Left renal cortex interstitium (tissue), 4 donors: ENCODE results near the gene KCNAB2. TPM values are rescaled to one million over a fixed set of nuclear protein-coding genes. Genes with fewer than 3 reads are reported as not detected.

Source experiments
- DNase-seq, 4 donors: peaks; one replicate each; pipeline ENCODE4 v3.0.0-alpha.2; 2013; ENCODE audit warnings: low read depth in 4 of 4, low spot score in 2 of 4, missing footprints in 1 of 4
- polyA plus RNA-seq, 4 donors: library from polyadenylated mRNA; unstranded; fragments of 120-200 nt; gene quantifications; one replicate each; pipeline ENCODE4 v1.2.1, GENCODE V29; 2013; ENCODE audit not compliant: insufficient read length in 4 of 4

The KCNAB2 gene
- 1 to 10 TPM; 4.4 to 5.5 (median 5.0) TPM for polyA plus RNA-seq

DNA sequence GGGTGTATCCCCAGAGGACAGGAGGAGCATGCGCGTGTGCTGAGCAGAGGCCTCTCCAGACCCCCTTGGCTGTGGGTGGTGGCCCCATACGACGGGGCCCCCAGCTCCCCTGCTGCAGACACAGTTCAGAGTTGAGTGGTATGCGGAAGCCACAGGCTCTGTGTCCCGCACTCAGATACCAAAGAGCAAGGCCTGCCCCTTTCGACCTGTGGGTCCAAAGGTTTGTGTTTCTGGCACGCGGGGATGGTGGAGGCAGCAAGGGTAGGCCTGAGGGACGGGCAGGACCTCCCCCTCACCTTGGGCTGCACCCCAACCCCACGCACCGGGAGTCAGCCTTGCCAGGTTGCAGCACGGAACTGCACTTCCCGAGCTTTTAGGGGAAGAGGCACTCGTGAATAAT, at the start of gene KCNAB2:
Gene KCNAB2, plus strand, starts transcription at position 328 of the 400 bp plus-strand sequence. CDS start 5,649 bp downstream, outside the sequence.
- DNase-seq = no peak

DNA sequence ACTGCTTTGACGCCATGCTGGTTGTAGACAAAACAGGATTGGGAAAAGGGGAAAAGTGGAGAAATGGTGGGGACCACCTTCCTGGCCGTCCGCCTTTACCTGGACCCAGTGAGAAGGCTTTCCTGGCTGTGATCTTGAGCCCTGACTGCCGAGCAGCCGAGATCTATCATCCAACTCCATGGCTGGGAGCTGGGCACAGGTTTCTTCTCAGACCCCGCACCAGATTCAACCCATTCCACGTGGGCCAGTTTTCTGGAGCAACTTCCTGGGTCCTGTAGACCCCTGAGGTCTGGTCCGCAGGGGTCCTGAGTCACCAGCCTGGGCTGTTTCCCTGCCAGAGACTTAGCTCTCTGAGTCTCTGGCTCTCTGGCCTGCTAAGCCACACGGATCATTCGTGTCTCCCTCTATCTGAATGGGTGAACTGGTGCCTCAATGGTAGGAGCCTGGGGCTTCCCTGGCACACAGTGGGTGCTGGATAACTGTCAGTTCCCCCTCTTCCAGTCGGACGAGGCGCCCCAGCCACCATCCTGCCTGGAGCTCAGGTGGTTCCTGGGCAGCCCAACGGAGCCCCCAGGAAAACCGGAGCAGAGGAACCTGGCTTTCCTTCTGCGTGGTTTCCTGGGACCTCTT, 48.9 kb upstream of the KCNAB2 start:
- no peak for DNase-seq

- no peak for DNase-seq
These were observed 48.4 kb upstream of the KCNAB2 start for GRCh38 chr1:5997316-5997715.

DNA sequence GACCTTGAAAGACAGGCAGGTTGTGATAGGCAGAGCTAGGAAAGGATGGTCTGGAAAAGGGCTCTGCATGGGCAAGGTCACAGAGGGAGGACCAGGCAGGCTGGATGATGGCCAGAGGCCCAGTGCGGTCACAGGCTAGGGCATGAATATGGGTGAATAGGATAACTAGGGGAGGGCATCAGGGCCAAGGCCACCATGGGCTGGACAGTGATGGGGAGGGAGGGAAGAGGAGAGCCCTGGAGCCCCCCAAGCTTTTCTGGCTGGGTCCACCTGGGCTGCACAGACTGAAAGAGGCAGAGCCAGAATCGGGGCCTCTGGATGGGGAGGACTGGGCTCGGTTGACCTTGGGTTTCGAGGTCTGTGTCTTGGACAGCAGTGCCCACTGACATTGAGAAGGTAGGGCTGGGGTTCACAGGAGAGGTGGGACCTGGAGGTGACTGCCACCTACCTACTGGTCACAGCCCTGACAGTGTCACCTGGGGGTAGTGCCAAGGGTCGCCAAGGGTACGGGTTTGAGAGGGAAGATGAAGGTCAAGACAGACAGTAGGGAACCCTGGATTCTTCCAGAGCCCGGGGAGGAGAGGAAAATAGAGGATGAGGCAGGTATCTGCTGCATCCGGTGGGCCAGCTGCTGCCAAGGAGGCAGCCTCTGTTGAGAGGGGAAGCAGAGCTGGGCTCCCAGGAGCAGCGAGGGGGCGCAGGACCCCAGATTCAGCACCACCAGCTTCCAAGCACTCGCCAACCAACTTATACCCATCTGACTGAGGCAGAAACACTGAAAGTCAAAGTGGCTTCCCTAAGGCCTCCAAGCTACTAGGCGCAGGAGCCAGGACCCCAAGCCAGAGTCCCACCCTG, 47.4 kb upstream of the KCNAB2 start:
- no peak for DNase-seq

- no peak for DNase-seq
These were observed 46.8 kb upstream of the KCNAB2 start for GRCh38 chr1:5998906-5999301.

- no peak for DNase-seq
These were observed 45.8 kb upstream of the KCNAB2 start for GRCh38 chr1:5999711-6000443.

DNA sequence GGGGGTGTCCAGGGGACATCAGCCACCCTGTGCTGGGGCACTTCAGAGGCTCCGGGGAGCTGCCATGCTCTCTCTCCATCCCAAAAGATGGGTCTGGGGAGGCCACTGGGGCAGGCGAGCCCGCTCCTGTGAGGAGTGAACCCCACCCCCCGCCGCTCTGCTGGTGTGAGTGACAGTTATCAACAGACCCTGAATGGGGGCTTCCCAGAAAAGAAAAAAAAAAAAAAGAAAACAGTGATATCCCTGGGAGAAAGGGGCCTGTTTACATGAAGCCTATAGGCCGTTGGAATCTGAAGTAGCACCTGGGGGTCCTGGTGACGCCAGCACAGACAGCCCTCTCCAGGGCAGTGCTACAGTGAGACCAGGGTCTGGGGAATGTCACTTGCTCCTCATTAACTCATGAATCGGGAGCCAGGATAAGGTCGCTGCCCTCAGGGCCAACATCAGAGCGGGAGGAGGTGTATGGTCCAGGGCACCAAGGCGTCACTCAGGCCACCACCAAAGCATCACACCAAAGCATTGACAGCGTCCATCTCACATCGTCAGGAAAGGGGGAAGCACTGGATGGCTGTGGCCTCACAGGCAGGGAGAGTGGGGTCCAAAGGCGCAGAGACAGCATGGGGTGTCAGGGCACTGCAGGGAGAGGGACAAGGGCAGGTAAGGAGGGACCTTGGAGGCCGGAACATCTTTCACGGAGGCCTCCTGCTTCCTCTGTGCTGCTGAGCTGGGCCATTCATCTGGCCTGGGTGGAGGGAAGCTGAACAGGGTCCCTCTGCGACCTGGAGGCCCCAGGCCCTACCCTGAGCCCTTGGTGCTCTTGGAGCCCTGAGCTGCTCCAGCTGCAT, 45.0 kb upstream of the KCNAB2 start:
- DNase-seq = no peak

DNA sequence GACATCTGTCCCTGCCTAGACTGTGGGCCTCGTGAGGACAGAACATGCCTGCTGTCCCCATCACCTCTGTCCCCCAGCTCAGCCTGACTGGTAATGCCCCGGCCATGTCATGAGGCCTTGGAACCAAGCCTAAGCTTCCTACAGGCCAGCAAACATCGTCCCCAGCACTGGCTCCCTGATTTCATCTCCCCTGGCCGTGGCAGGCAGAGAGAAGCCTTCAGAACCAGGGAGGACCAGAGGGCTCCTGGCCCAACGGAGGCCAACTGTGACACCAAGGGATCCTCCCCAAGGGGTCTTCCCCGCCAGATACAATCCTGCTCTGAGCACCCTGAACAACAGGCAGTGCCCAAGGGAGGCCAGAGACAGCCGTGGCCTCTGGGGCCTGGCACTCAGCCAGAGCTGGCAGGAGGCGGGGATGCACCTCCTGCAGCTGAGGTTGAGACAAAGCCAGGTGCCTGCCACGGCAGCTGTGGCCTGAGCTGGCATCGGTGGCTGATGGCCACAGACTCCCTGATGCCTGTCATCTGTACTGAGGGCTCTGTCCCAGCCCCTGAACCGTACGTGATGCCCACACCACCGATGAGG, 43.6 kb upstream of the KCNAB2 start:
- DNase-seq = no peak

- DNase-seq = no peak
These were observed 42.8 kb upstream of the KCNAB2 start for GRCh38 chr1:6002714-6003501.

- no peak for DNase-seq
These were observed 41.9 kb upstream of the KCNAB2 start for GRCh38 chr1:6003568-6004411.

- DNase-seq = no peak
These were observed 41.1 kb upstream of the KCNAB2 start for GRCh38 chr1:6004412-6005123.

- DNase-seq = no peak
These were observed 40.3 kb upstream of the KCNAB2 start for GRCh38 chr1:6005276-6005917.

DNA sequence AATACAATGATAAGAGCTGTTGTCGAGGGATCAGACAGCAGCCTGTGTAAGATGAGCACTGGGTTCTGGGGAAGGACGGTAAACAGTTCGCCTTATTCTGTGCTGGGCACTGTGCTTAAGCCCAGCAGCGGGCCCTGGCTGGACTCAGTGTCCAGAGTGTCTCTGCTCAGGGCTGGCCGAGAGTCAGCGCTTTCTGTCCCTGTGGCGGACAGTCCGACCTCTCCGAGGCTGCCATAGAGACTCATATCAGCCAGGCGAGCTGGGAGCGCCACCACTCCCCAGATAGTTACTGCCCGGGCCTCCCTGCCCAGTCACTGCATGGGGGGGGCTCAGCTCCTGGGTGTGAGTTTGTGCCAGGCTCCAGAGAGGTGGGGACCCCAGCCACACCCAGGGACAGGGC, 38.8 kb upstream of the KCNAB2 start:
- DNase-seq = no peak

DNA sequence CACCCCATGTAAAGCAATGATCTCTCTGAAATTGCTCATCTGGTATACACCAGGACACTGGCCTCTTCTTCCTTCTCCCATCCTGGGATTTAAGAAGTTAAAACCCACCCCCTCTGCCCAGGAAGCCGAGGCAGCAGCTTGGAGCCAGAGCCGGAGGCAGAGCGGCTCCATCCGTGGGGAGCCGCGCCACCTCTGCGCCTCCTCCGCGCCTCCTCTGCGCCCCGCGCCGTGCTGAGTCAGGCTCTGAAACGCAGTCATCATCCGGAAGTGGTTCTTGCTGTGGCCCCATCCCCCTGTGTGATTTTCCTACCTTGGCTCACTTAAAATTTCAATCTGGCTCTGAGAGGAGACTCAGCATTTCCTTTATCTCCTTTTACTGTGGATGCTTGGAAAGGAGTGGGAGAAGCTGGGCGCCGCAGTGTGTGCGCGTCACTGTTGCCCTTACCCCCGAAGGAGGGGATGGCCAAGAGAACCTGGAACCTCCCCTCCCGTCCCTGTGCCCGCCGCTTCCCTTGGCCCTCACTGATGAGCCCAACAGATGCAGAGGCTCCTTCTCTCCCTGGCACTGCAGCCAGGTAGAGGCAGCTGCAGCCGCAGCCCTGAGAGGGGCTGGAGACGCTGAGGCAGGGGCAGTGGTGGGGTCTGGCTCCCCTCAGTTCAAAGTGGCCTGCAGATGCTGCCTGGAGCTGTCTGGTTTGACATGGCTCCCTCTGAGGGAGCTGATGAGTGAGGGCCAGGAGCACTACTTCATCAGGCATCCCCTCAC, 38.2 kb upstream of the KCNAB2 start:
- no peak for DNase-seq

GRCh38 chr1:6008084-6008415, 37.6 kb upstream of the KCNAB2 start:
- no peak for DNase-seq

- DNase-seq = no peak
These were observed 37.0 kb upstream of the KCNAB2 start for GRCh38 chr1:6008696-6009095.
